Endothelial cell of umbilical vein (primary cell): Measurements from ENCODE around the gene USP43. TPM values are rescaled to one million over a fixed set of nuclear protein-coding genes. Genes with fewer than 3 reads are reported as not detected.

ENCODE experiments used
- BruUV-seq: library from RNA; stranded (reverse); fragments of 400-500 nt; replicated peaks from 2 replicates; lab custom pipeline; 2021; lab: Mats Ljungman, UMichigan
- CTCF ChIA-PET: fragments of 300-600, 350-600 bp; sonication (Branson Sonifier 250); formaldehyde crosslinking; loops from one replicate; lab custom pipeline; 2021; ENCODE audit warnings: antibody characterized with exemption, inconsistent platforms; lab: Charles Lee
- POLR2A ChIA-PET: fragments of 300-600, 350-600 bp; sonication (Branson Sonifier 250); formaldehyde crosslinking; loops from one replicate; lab custom pipeline; 2021; ENCODE audit warnings: antibody characterized with exemption, inconsistent platforms; lab: Charles Lee
- DNase-seq: peaks from one replicate; pipeline ENCODE4 v3.0.0-alpha.2; 2011; ENCODE audit warnings: low read depth, low spot score
- FAIRE-seq: peaks from 2 replicates; lab custom pipeline; 2011; peaks lifted over from hg19 to GRCh38; lab: Jason Lieb, UNC
- H2AFZ ChIP-seq: 2 replicates; pipeline ENCODE4 v1.6.0; 2012; ENCODE audit warnings: low read depth, low read length, control low read depth, inconsistent platforms
- H3K27ac ChIP-seq: 2 replicates; pipeline ENCODE4 v1.5.1; 2011; ENCODE audit warnings: low read depth, mild to moderate bottlenecking, control low read depth, low read length, moderate library complexity; ENCODE audit not compliant: insufficient read depth
- H3K27me3 ChIP-seq, 2 experiments: 2 replicates each; pipeline versions ENCODE4 v1.6.0 to v1.6.1; 2011; ENCODE audit warnings: low read length in 2 of 2, mixed read lengths in 1 of 2; ENCODE audit not compliant: control insufficient read depth in 2 of 2, insufficient read depth in 2 of 2
- H3K36me3 ChIP-seq, 2 experiments: 2 replicates in 1 of 2; 3 replicates in 1 of 2; pipeline ENCODE4 v1.5.1; 2011; ENCODE audit warnings: low read length in 2 of 2, mild to moderate bottlenecking in 1 of 2, moderate library complexity in 1 of 2; ENCODE audit not compliant: control insufficient read depth in 2 of 2, insufficient read depth in 2 of 2; ENCODE audit errors: extremely low read depth in 1 of 2
- H3K4me1 ChIP-seq: 3 replicates; pipeline ENCODE4 v1.5.1; 2011; ENCODE audit warnings: mild to moderate bottlenecking, low read length; ENCODE audit not compliant: control insufficient read depth, insufficient read depth; ENCODE audit errors: extremely low read depth
- H3K4me2 ChIP-seq: 2 replicates; pipeline ENCODE4 v1.6.1; 2011; ENCODE audit warnings: low read length, control low read depth, mixed read lengths; ENCODE audit not compliant: insufficient read depth
- H3K4me3 ChIP-seq, 3 experiments: fragments of 200-600 bp in 1 of 3; sonication (generic), shearing (Covaris generic) in 1 of 3; replicated peaks in 1 of 3; 2 replicates each; pipeline ENCODE4 v1.5.1; 2011 to 2016; ENCODE audit warnings: control low read depth in 3 of 3, low read length in 3 of 3, mild to moderate bottlenecking in 2 of 3, inconsistent platforms in 1 of 3, low read depth in 1 of 3, moderate library complexity in 1 of 3; ENCODE audit not compliant: insufficient read depth in 1 of 3
- H3K79me2 ChIP-seq: 2 replicates; pipeline ENCODE4 v1.6.0; 2012; ENCODE audit warnings: low read length, inconsistent platforms; ENCODE audit not compliant: control insufficient read depth, insufficient read depth
- H3K9ac ChIP-seq: replicated peaks from 2 replicates; pipeline ENCODE3; 2011; ENCODE audit warnings: low read length, control low read depth; ENCODE audit not compliant: insufficient read depth; ENCODE audit errors: extremely low read depth
- H3K9me1 ChIP-seq: replicated peaks from 3 replicates; pipeline ENCODE4 v1.6.0; 2011; ENCODE audit warnings: mild to moderate bottlenecking, low read length; ENCODE audit not compliant: control insufficient read depth, insufficient read depth; ENCODE audit errors: extremely low read depth
- H3K9me3 ChIP-seq: replicated peaks from 2 replicates; pipeline ENCODE4 v1.5.1; 2012; ENCODE audit warnings: low read length, inconsistent platforms; ENCODE audit not compliant: control insufficient read depth, insufficient read depth
- H4K20me1 ChIP-seq: replicated peaks from 2 replicates; pipeline ENCODE3; 2011; ENCODE audit warnings: mild to moderate bottlenecking, low read length; ENCODE audit not compliant: control insufficient read depth, insufficient read depth; ENCODE audit errors: extremely low read depth
- CTCF ChIP-seq, 2 donors: IDR thresholded peaks; 1 replicate in 1 of 2; 2 replicates in 1 of 2; pipeline ENCODE4 v1.5.1; 2011; ENCODE audit warnings: low read length in 2 of 2, mild to moderate bottlenecking in 2 of 2, moderate library complexity in 2 of 2, control low read depth in 1 of 2, inconsistent platforms in 1 of 2, low read depth in 1 of 2; ENCODE audit not compliant: insufficient read depth in 1 of 2; ENCODE audit errors: extremely low read depth in 1 of 2
- EZH2 ChIP-seq: IDR thresholded peaks from 2 replicates; pipeline ENCODE4 v1.6.1; 2012; ENCODE audit warnings: borderline replicate concordance, low read depth, mild to moderate bottlenecking, moderate library complexity, low read length, inconsistent platforms; ENCODE audit not compliant: severe bottlenecking
- GATA2 ChIP-seq: IDR thresholded peaks from 2 replicates; pipeline ENCODE4 v1.7.0; 2011; ENCODE audit warnings: low read depth, mild to moderate bottlenecking, moderate library complexity, mixed read lengths, low read length; ENCODE audit not compliant: insufficient read length, insufficient read depth
- JUN ChIP-seq: IDR thresholded peaks from 2 replicates; pipeline ENCODE4 v1.6.1; 2011; ENCODE audit warnings: borderline replicate concordance, low read depth; ENCODE audit not compliant: insufficient read length, insufficient read depth
- MAX ChIP-seq: IDR thresholded peaks from 2 replicates; pipeline ENCODE4 v1.6.1; 2011; ENCODE audit not compliant: insufficient read depth, insufficient read length
- MYC ChIP-seq: IDR thresholded peaks from one replicate; pipeline ENCODE4 v1.6.1; 2011; ENCODE audit warnings: mild to moderate bottlenecking, low read depth, low read length
- POLR2A ChIP-seq: IDR thresholded peaks from 2 replicates; pipeline ENCODE4 v1.6.1; 2012; ENCODE audit warnings: low read depth, mild to moderate bottlenecking, control low read depth, low read length
- POLR2AphosphoS5 ChIP-seq: IDR thresholded peaks from 2 replicates; pipeline ENCODE4 v1.6.1; 2012; ENCODE audit warnings: low read depth, mild to moderate bottlenecking, control low read depth, low read length, moderate library complexity; ENCODE audit not compliant: insufficient read depth
- dilution Hi-C: fragments of 300-500 bp; cut with MboI; formaldehyde crosslinking; loops from one replicate; pipeline ENCODE4 v1.15.0; 2019; ENCODE audit warnings: low sequenced_read_pairs; ENCODE audit not compliant: extremely low pct_ligation_motif_present
- intact Hi-C: fragments of 100-400 bp; cut with micrococcal nuclease; formaldehyde crosslinking; loops from one replicate; pipeline ENCODE4 v1.10.0; 2022
- polyA plus RNA-seq, 4 experiments: library from polyadenylated mRNA; depleted of rRNA in 3 of 4; stranded (reverse) in 3 of 4; unstranded in 1 of 4; fragments of >200 nt; gene quantifications; 2 replicates each; pipeline versions ENCODE4 v1.2.1 to v1.2.3, GENCODE V29; 2011 to 2012; ENCODE audit warnings: missing spikeins in 1 of 4
- total RNA-seq: library from RNA; stranded (reverse); gene quantifications from 2 replicates; pipeline ENCODE4 v1.2.3, GENCODE V29; 2021

USP43 gene
- total and polyA plus RNA-seq, 2 donors (not counting 3 experiments of a cell fraction or from before 2014, with no cell fraction given): 0.01 TPM; not detected in 1

GRCh38 chr17:9700754-9701476, 55.6 kb downstream of the USP43 start:
- BruUV-seq: no TSS peak
- TF ChIP-seq MAX (no peak), EZH2 (no peak), POLR2A (no peak), GATA2 (no peak), POLR2AphosphoS5 (no peak), CTCF (IDR thresholded peaks at IDR 0.05; ENCODE audit: extremely low read depth in 1 of 2, insufficient read depth in 1 of 2, low read depth in 1 of 2, low read length in 2 of 2) (no peak), MYC (no peak), JUN (no peak)
- POLR2A ChIA-PET: no interaction called here
- Histone ChIP-seq H3K4me3 (no peak overlapping the region), H3K36me3 (no peaks in the 10 kb centered on the region), H3K9ac (no peak overlapping the region), H3K4me2 (no peak overlapping the region), H2AFZ (no peak overlapping the region), H4K20me1 (no peaks in the 10 kb centered on the region), H3K9me3 (no peaks in the 10 kb centered on the region), H3K4me1 (no peaks in the 10 kb centered on the region), H3K9me1 (no peaks in the 10 kb centered on the region), H3K27ac (no peak overlapping the region), H3K27me3 (no peaks in the 10 kb centered on the region), H3K79me2 (no peaks in the 10 kb centered on the region)
- CTCF ChIA-PET: no interaction called here
- DNase-seq (no peak), FAIRE-seq (no peak)
- intact Hi-C loops: no loop called here
- dilution Hi-C loops: no loop called here
